Measurements from ENCODE around the gene IFT74.

The IFT74 gene

GRCh38 chr9:27029186-27029585 lies 73.0 kb downstream of the IFT74 start:
- H3K4me1 ChIP-seq (ENCODE audit: control insufficient read depth in 5 of 5, insufficient read depth in 5 of 5, low read length in 5 of 5) = no peaks in the 10 kb centered on the region
- no peak overlapping the region for H3K27ac ChIP-seq (ENCODE audit: low read depth, low read length)
- peaks cover 3 to 6% (median 4%) of the 10 kb centered on the region in 5 donors for H3K36me3 ChIP-seq (ENCODE audit: control insufficient read depth in 5 of 5, insufficient read depth in 5 of 5, low read length in 5 of 5)
- no peaks in the 10 kb centered on the region for H3K9me3 ChIP-seq (ENCODE audit: control insufficient read depth in 5 of 5, low read length in 5 of 5)
- H3K9ac ChIP-seq (ENCODE audit: low read length in 5 of 5) = no peak overlapping the region
- H3K27me3 ChIP-seq (ENCODE audit: control insufficient read depth in 5 of 5, insufficient read depth in 4 of 5, low read length in 5 of 5) = no peaks in the 10 kb centered on the region
- H3K4me3 ChIP-seq (ENCODE audit: low read depth in 1 of 5, low read length in 5 of 5) = no peak overlapping the region

GRCh38 chr9:27033815-27034403 lies 77.7 kb downstream of the IFT74 start:
- Histone ChIP-seq H3K4me1 (ENCODE audit: control insufficient read depth in 5 of 5, insufficient read depth in 5 of 5, low read length in 5 of 5) (no peaks in the 10 kb centered on the region), H3K9ac (ENCODE audit: low read length in 5 of 5) (no peak overlapping the region), H3K4me3 (ENCODE audit: low read depth in 1 of 5, low read length in 5 of 5) (no peak overlapping the region)

GRCh38 chr9:27037499-27037898 lies 81.3 kb downstream of the IFT74 start:
- Histone ChIP-seq H3K9ac (ENCODE audit: low read length in 5 of 5) (no peak overlapping the region), H3K4me1 (ENCODE audit: control insufficient read depth in 5 of 5, insufficient read depth in 5 of 5, low read length in 5 of 5) (no peaks in the 10 kb centered on the region), H3K27me3 (ENCODE audit: control insufficient read depth in 5 of 5, insufficient read depth in 4 of 5, low read length in 5 of 5) (no peaks in the 10 kb centered on the region), H3K9me3 (ENCODE audit: control insufficient read depth in 5 of 5, low read length in 5 of 5) (no peaks in the 10 kb centered on the region), H3K27ac (ENCODE audit: low read depth, low read length) (no peak overlapping the region), H3K4me3 (ENCODE audit: low read depth in 1 of 5, low read length in 5 of 5) (no peak overlapping the region), H3K36me3 (ENCODE audit: control insufficient read depth in 5 of 5, insufficient read depth in 5 of 5, low read length in 5 of 5) (peaks cover 0 to 10% (median 0%) of the 10 kb centered on the region in 5 donors)

More at GRCh38 chr9:27033815-27034403, 77.7 kb downstream of the IFT74 start:
- Histone ChIP-seq H3K27ac (ENCODE audit: low read depth, low read length) (no peak overlapping the region), H3K36me3 (ENCODE audit: control insufficient read depth in 5 of 5, insufficient read depth in 5 of 5, low read length in 5 of 5) (peaks cover 0 to 10% (median 0%) of the 10 kb centered on the region in 5 donors), H3K27me3 (ENCODE audit: control insufficient read depth in 5 of 5, insufficient read depth in 4 of 5, low read length in 5 of 5) (no peaks in the 10 kb centered on the region), H3K9me3 (ENCODE audit: control insufficient read depth in 5 of 5, low read length in 5 of 5) (no peaks in the 10 kb centered on the region)

- no peaks in the 10 kb centered on the region for H3K9me3 ChIP-seq (ENCODE audit: control insufficient read depth in 5 of 5, low read length in 5 of 5)
- H3K27ac ChIP-seq (ENCODE audit: low read depth, low read length) = no peak overlapping the region
- no peaks in the 10 kb centered on the region for H3K4me1 ChIP-seq (ENCODE audit: control insufficient read depth in 5 of 5, insufficient read depth in 5 of 5, low read length in 5 of 5)
- H3K27me3 ChIP-seq (ENCODE audit: control insufficient read depth in 5 of 5, insufficient read depth in 4 of 5, low read length in 5 of 5) = no peaks in the 10 kb centered on the region
- peaks cover 0 to 10% (median 3%) of the 10 kb centered on the region in 5 donors for H3K36me3 ChIP-seq (ENCODE audit: control insufficient read depth in 5 of 5, insufficient read depth in 5 of 5, low read length in 5 of 5)
- H3K4me3 ChIP-seq (ENCODE audit: low read depth in 1 of 5, low read length in 5 of 5) = no peak overlapping the region
- no peak overlapping the region for H3K9ac ChIP-seq (ENCODE audit: low read length in 5 of 5)
Observed at GRCh38 chr9:27041746-27042145, 85.5 kb downstream of the IFT74 start.

- Histone ChIP-seq H3K4me3 (ENCODE audit: low read depth in 1 of 5, low read length in 5 of 5) (no peak overlapping the region), H3K9me3 (ENCODE audit: control insufficient read depth in 5 of 5, low read length in 5 of 5) (no peaks in the 10 kb centered on the region), H3K4me1 (ENCODE audit: control insufficient read depth in 5 of 5, insufficient read depth in 5 of 5, low read length in 5 of 5) (no peaks in the 10 kb centered on the region), H3K27me3 (ENCODE audit: control insufficient read depth in 5 of 5, insufficient read depth in 4 of 5, low read length in 5 of 5) (no peaks in the 10 kb centered on the region), H3K27ac (ENCODE audit: low read depth, low read length) (no peak overlapping the region), H3K9ac (ENCODE audit: low read length in 5 of 5) (no peak overlapping the region), H3K36me3 (ENCODE audit: control insufficient read depth in 5 of 5, insufficient read depth in 5 of 5, low read length in 5 of 5) (peaks cover 0 to 7% (median 3%) of the 10 kb centered on the region in 5 donors)
Observed at GRCh38 chr9:27042476-27042875, 86.3 kb downstream of the IFT74 start.

- H3K9me3 ChIP-seq (ENCODE audit: control insufficient read depth in 5 of 5, low read length in 5 of 5) = no peaks in the 10 kb centered on the region
- peaks cover 0 to 4% (median 3%) of the 10 kb centered on the region in 5 donors for H3K36me3 ChIP-seq (ENCODE audit: control insufficient read depth in 5 of 5, insufficient read depth in 5 of 5, low read length in 5 of 5)
- no peaks in the 10 kb centered on the region for H3K27me3 ChIP-seq (ENCODE audit: control insufficient read depth in 5 of 5, insufficient read depth in 4 of 5, low read length in 5 of 5)
- H3K27ac ChIP-seq (ENCODE audit: low read depth, low read length) = no peak overlapping the region
- no peak overlapping the region for H3K9ac ChIP-seq (ENCODE audit: low read length in 5 of 5)
- no peak overlapping the region for H3K4me3 ChIP-seq (ENCODE audit: low read depth in 1 of 5, low read length in 5 of 5)
- peaks cover 0 to 5% (median 0%) of the 10 kb centered on the region in 5 donors for H3K4me1 ChIP-seq (ENCODE audit: control insufficient read depth in 5 of 5, insufficient read depth in 5 of 5, low read length in 5 of 5)
Observed at GRCh38 chr9:27043176-27043575, 87.0 kb downstream of the IFT74 start.

- Histone ChIP-seq H3K4me3 (ENCODE audit: low read depth in 1 of 5, low read length in 5 of 5) (peak overlapping the region in 1 of 5 donors; percentile 19), H3K4me1 (ENCODE audit: control insufficient read depth in 5 of 5, insufficient read depth in 5 of 5, low read length in 5 of 5) (peaks cover 1 to 18% (median 8%) of the 10 kb centered on the region in 5 donors), H3K27ac (ENCODE audit: low read depth, low read length) (no peak overlapping the region), H3K9me3 (ENCODE audit: control insufficient read depth in 5 of 5, low read length in 5 of 5) (no peaks in the 10 kb centered on the region), H3K36me3 (ENCODE audit: control insufficient read depth in 5 of 5, insufficient read depth in 5 of 5, low read length in 5 of 5) (peaks cover 0 to 3% (median 2%) of the 10 kb centered on the region in 5 donors), H3K9ac (ENCODE audit: low read length in 5 of 5) (no peak overlapping the region), H3K27me3 (ENCODE audit: control insufficient read depth in 5 of 5, insufficient read depth in 4 of 5, low read length in 5 of 5) (no peaks in the 10 kb centered on the region)
Observed at GRCh38 chr9:27047136-27047535, 90.9 kb downstream of the IFT74 start.

- no peak overlapping the region for H3K27ac ChIP-seq (ENCODE audit: low read depth, low read length)
- peaks cover 0 to 10% (median 0%) of the 10 kb centered on the region in 5 donors for H3K36me3 ChIP-seq (ENCODE audit: control insufficient read depth in 5 of 5, insufficient read depth in 5 of 5, low read length in 5 of 5)
Observed at GRCh38 chr9:27053369-27054022, 97.3 kb downstream of the IFT74 start.

GRCh38 chr9:27054125-27054524 lies 97.9 kb downstream of the IFT74 start:
- no peak overlapping the region for H3K27ac ChIP-seq (ENCODE audit: low read depth, low read length)

More at GRCh38 chr9:27053369-27054022, 97.3 kb downstream of the IFT74 start:
- Histone ChIP-seq H3K4me3 (ENCODE audit: low read depth in 1 of 5, low read length in 5 of 5) (peak overlapping the region in 1 of 5 donors; percentile 1), H3K27me3 (ENCODE audit: control insufficient read depth in 5 of 5, insufficient read depth in 4 of 5, low read length in 5 of 5) (no peaks in the 10 kb centered on the region), H3K9ac (ENCODE audit: low read length in 5 of 5) (no peak overlapping the region), H3K4me1 (ENCODE audit: control insufficient read depth in 5 of 5, insufficient read depth in 5 of 5, low read length in 5 of 5) (peaks cover 1 to 22% (median 14%) of the 10 kb centered on the region in 5 donors), H3K9me3 (ENCODE audit: control insufficient read depth in 5 of 5, low read length in 5 of 5) (no peaks in the 10 kb centered on the region)

GRCh38 chr9:27054841-27055240 lies 98.6 kb downstream of the IFT74 start:
- Histone ChIP-seq H3K27me3 (ENCODE audit: control insufficient read depth in 5 of 5, insufficient read depth in 4 of 5, low read length in 5 of 5) (no peaks in the 10 kb centered on the region), H3K27ac (ENCODE audit: low read depth, low read length) (no peak overlapping the region), H3K4me1 (ENCODE audit: control insufficient read depth in 5 of 5, insufficient read depth in 5 of 5, low read length in 5 of 5) (peaks cover 0 to 21% (median 6%) of the 10 kb centered on the region in 5 donors), H3K9ac (ENCODE audit: low read length in 5 of 5) (no peak overlapping the region), H3K4me3 (ENCODE audit: low read depth in 1 of 5, low read length in 5 of 5) (no peak overlapping the region), H3K36me3 (ENCODE audit: control insufficient read depth in 5 of 5, insufficient read depth in 5 of 5, low read length in 5 of 5) (peaks cover 0 to 10% (median 0%) of the 10 kb centered on the region in 5 donors), H3K9me3 (ENCODE audit: control insufficient read depth in 5 of 5, low read length in 5 of 5) (no peaks in the 10 kb centered on the region)

More at GRCh38 chr9:27054125-27054524, 97.9 kb downstream of the IFT74 start:
- Histone ChIP-seq H3K9ac (ENCODE audit: low read length in 5 of 5) (no peak overlapping the region), H3K27me3 (ENCODE audit: control insufficient read depth in 5 of 5, insufficient read depth in 4 of 5, low read length in 5 of 5) (no peaks in the 10 kb centered on the region), H3K4me3 (ENCODE audit: low read depth in 1 of 5, low read length in 5 of 5) (no peak overlapping the region), H3K36me3 (ENCODE audit: control insufficient read depth in 5 of 5, insufficient read depth in 5 of 5, low read length in 5 of 5) (peaks cover 0 to 10% (median 0%) of the 10 kb centered on the region in 5 donors), H3K4me1 (ENCODE audit: control insufficient read depth in 5 of 5, insufficient read depth in 5 of 5, low read length in 5 of 5) (peaks cover 0 to 19% (median 9%) of the 10 kb centered on the region in 5 donors), H3K9me3 (ENCODE audit: control insufficient read depth in 5 of 5, low read length in 5 of 5) (no peaks in the 10 kb centered on the region)
